OCI-LY7 (cell line): ENCODE data around the gene ARF5.

Experiments used
- CTCF ChIP-seq: fragments of 200-600 bp; sonication (generic); conservative IDR thresholded peaks from 2 replicates; pipeline ENCODE4 v1.5.1; 2014; ENCODE audit warnings: mild to moderate bottlenecking, antibody characterized with exemption, low read length, moderate library complexity, mixed read lengths
- EZH2phosphoT487 ChIP-seq: fragments of 200-600 bp; sonication (generic); IDR thresholded peaks from 2 replicates; pipeline ENCODE4 v1.6.1; 2018; ENCODE audit warnings: low read depth, borderline replicate concordance, mild to moderate bottlenecking, mixed run types, antibody characterized with exemption, low read length, moderate library complexity, mixed read lengths

- TF ChIP-seq CTCF (no peak), EZH2phosphoT487 (no peak)
These were observed 7.6 kb upstream of the ARF5 start for GRCh38 chr7:127580612-127581011.
